ENCODE measurements around the gene VAC14.

Gene VAC14

DNA sequence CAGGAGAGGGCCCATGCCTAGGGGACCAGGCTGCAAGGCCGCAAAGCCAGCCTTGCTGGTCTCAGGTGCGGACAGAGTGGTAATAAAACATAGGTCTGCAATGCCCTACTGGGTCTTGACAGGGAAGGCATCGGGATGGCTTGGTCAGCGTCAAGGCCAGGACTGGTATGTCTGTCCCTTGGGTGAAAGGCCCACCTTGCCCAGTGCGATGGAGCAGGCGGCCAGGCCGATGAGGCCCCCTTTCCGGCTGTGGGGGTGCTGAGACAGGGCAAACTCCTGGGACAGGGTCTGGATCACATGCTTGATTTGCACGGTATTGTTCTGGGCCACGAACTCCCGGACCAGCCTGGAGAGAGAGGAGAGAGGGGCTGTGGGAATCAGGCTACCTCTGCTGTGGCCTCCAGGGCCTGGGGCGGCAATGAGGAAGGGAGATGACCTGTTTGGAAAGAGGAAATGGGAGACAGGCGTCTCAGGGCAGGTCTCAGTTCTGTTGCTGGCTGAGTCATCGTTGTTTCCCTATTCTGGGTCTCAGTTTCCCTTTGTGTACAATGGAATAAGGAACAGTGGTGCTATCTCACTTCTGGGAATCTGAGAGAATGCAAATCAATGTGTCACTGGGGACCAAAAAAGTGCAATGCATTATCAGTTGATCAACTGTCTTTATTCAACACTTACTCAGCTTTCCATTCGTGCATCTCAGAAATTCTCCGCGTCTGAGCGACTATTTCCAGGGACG is 14.8 kb downstream of the VAC14 start:
- no peak for DNase-seq (ENCODE audit: low read depth in 2 of 2)

DNA sequence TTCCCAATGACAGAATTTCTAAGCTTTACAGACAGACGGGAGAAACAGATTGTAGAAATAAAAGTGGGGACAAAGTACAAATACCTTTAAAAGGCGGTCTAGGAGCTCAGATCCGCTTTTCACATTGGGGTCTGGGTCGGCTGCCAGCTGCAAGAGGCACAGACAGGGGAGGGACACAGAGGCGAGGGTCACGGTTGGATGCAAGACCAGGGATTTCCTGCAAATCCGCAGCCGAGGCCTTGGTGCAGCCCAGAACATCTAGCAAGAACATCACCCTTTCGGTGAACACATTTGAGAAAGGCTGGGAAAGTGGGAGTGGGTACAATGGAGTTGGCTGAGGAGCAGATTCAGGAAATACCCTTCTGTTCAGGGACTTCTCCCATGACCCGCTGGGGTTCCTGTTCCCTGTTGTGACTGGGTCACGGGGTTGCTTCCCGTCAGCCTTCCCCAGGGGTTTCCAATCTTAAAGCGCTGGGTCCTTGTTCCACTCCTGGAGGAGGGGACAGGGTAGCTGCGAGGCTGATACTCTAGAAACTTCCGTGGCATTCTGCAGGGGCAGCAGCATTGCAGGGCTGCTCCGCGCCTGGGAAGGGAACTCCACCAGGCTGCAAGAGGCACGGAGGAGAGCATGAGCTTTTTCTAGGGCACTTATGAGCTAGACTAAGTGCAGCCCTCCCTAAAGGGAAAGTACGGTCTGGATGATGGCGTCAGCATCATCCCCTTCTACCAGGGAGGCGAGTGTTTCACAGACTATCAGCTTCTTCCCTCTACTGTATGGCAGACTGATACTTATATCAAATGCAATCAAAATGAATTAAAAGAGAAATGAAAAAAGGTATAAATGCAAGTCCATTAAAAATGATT is 16.0 kb downstream of the VAC14 start:
- DNase-seq (ENCODE audit: low read depth in 2 of 2): no peak

DNA sequence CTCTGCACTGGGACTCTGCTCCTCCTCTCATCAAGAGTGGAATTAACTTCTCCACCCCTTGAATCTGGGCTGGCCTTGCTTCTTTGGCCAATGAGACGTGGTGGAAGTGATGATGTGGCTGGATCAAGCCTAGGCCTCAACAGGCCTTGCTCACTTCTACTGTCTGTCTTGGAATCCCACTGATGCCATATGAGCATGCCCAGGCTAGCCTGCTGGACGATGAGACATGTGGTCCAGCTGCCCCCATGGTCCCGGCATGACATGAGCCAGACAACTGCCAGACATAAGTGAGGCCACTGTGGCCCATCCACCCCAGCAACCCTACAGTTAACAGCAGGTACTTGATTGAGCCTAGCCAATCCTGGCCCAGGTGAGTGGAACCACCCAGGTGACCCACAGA is 18.7 kb downstream of the VAC14 start:
- DNase-seq (ENCODE audit: low read depth in 2 of 2): no peak

DNA sequence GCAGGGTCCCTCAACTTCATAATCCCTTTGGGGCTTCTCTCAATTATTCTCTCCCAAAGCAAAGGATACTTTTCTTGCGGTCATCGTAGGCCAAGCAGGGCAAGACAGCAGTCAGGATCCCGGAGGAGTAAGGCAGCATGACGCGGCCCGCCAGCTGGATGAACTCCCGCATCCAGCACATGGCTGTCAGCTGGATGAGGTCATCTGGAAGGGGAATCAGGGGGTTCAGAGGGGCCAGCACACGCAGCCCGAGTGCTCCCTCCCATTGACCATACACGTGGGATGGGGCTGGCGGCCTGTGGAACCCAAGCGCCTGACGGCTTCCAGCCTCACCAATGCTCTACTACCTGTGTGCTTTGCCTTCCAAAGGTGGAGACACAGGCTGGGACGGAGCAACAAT is 19.2 kb downstream of the VAC14 start:
- no peak for DNase-seq (ENCODE audit: low read depth in 2 of 2)

DNA sequence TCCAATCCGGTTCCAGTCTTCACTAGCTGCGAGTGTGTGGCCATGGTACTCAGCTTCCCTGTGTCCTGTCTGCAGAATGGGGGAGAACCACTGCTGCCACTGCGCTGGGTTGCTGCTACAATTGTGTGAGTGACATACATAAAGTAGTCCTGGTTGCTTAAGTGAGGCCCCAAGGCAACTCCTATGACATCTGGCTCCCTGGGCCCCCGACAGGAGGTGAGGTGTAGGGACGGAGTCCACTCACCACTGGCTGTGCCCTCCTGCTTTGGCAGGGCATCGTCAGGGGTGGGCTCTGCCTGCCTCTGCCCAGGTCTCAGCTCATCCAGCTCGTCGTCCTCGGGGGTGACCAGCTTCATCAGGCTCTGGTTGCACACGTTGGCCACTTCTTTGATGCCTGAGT is 20.4 kb downstream of the VAC14 start:
- DNase-seq (ENCODE audit: low read depth in 2 of 2): no peak

DNA sequence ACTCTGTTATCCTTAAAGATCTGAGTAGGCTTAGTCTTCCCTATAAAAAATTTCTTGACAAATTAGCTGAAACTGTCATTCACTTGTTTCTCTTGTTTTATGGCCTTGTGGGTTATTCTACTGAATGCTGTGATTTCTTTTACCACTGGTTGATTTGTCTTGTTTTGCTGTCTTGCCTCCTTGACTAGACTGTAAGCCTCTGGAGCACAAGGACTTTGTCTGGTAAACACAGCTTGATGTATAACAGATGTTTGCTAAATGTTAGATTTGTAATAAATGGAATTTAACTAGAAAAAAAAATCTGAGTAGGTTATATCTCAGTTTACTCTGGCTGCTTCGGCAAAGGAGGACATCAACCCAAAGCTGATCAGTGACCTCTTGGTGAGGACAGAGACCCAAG is 21.6 kb downstream of the VAC14 start:
- no peak for DNase-seq (ENCODE audit: low read depth in 2 of 2)

DNA sequence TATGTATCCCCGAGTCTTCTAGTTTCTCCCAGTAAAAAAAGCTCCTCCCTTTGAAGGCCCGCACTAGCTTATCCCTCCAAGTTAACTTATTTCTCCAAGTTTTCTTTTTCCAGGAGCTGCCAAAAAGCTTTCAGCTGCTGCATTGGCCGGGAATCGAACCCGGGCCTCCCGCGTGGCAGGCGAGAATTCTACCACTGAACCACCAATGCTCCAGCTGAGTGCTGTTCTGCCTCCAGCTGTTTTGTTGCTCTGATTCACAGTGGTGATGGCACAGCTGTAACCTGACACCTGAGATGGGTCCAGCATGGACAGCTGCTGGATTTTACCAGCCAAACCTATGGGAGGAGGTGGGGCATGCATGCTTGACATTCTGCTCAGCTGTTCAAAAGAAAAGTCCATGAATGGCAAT is 22.1 kb downstream of the VAC14 start:
- no peak for DNase-seq (ENCODE audit: low read depth in 2 of 2)

DNA sequence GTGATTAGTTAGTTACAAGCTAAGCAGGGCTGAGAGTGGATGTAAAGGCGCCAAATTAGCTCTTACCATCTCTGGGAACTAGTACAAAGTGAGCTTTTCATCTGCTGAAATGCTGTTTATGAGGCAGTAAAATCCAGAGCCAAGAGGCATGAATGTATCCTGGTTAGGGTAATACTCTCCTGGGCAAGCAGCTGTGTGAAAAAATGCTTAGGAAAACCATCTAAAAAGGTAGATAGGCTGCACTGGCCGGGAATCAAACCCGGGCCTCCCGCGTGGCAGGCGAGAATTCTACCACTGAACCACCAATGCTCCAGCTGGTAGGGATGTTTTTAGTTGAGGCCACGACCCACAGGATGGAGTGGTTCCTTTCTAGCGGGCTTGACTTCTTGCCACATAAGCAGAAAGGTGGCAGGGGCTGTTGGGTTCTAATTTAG is 23.0 kb downstream of the VAC14 start:
- no peak for DNase-seq (ENCODE audit: low read depth in 2 of 2)

DNA sequence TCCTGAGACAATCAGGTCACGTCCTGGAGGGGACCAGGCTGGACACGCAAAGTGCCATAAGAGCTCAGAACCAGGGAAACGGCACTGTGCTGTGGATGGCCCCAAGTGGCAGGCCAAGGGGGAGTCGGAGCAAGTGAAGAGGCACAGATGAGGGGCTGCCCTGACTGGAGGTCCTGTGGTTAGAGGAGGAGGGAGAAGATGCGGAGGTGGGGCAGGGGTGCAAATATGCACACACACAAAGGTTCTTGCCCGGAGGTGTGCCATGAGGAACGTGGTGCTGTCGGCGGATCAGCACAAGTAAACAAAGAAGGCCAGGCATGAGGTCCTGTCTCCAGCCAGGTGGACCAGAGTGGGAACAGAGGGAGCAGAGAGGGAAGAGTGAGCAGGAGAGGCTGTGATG is 23.5 kb downstream of the VAC14 start:
- DNase-seq (ENCODE audit: low read depth in 2 of 2): no peak

DNA sequence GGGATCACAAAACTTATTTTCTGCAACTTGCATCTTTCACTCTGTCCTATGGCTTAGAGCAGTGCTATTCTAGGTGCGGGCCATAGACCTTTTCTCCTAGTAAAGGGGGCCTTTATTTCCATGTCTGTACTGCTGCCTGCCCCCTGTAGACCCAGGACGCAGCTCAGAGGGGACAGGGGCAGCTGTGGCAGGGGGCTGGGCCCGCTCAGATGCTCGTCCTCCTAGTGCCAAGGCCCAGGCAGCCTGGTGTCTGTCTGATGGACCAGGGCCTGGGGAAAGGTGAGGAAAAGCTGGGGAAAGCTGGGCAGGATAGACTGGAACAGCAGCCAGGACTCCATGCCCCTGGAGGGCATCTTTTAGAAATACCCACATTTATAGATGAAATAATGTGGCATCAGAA is 25.6 kb downstream of the VAC14 start:
- no peak for DNase-seq (ENCODE audit: low read depth in 2 of 2)

DNA sequence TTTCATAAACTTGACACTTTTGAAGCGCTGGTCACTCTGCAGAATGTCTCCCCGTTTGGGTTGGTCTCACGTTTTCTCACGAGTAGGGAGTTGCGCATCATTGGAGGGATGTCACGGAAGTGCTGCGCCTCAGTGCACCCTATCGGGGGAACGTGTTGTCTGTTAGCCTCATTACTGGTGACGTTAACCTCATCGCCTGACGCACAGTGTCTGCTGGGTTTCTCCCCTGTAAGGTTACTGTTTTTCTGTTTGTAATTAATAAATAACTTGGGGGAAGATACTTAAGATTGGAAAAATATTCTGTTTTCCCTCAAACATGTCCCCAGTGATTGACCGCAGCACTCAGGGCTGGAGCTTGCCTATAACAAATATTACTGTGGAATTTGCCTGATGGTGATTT is 26.7 kb downstream of the VAC14 start:
- DNase-seq (ENCODE audit: low read depth in 2 of 2): no peak

DNA sequence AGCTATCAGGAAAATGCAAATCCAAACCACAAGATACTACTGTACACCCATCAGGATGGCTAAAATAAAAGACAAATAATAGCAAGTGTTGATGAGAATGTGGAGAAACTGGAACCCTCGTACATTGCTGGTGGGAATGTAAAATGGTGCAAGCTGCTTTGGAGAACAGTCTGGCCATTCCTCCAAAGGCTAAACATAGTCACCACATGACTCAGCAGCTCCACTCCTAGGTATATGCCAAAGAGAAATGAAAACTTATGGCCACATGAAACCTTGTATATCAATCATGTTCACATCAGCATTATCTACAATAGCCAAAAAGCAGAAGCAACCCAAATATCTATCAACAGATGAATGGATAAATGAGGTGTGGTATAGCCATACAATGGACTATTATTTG is 28.5 kb downstream of the VAC14 start:
- no peak for DNase-seq (ENCODE audit: low read depth in 2 of 2)

DNA sequence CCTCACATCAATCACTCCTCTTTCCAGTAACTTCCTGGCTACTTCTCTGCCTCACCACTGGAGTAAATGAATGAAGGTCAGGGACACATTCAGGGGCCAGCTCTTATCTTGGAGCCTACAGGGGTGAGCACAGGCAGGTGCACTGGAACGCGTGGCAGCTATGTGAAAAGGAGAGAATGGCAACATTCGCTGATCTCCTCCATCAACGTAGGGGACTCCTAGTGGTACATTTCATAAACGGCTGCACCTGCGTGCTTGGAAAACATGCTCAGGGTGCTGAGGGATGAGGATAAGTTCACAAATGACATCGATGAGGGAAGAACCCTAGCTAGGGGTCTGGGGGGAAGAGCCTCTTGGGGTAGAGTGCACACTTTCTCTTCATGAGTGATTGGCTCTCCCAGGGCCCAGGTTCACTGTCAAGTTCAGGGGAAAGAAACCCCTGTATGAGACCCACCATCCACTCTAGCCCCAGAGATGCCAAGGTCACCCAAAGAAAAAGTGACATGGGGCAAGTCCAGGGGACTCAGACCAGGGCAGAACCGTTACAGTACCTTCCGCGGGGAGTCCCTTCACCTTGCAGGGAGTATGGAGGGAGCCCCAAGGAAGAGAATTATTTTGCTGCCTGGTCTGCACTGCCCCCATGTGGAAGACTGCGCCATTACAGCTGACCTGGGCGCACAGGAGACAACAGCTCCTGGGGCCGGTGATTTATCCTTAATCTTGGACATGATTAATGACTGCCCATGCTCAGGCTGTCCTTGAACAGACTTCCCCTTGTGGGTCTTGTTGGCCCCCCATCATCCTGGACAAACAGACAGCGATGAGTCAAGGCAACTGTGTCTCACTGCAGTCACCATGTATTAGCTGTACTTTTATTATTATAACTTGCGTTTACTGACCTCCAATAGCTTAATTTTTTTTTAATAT is 30.1 kb downstream of the VAC14 start:
- DNase-seq (ENCODE audit: low read depth in 2 of 2): peak; percentile 37 to 47

DNA sequence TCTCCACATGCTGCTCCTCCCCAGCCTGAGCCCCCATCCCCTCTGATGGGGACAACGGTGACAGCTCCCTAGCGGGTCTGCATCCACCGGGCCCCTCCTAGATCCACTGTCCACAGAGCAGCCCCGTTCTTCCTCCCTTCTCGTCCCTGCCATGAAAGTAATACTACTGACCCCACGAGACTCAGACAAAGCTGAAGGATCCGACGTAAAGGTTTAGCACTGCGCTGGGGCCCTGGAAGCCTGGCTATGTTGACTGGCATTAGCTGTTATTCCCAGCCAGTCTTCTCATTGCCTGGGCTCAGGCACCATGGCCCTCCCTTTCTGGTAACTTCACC is 30.7 kb downstream of the VAC14 start:
- no peak for DNase-seq (ENCODE audit: low read depth in 2 of 2)

DNA sequence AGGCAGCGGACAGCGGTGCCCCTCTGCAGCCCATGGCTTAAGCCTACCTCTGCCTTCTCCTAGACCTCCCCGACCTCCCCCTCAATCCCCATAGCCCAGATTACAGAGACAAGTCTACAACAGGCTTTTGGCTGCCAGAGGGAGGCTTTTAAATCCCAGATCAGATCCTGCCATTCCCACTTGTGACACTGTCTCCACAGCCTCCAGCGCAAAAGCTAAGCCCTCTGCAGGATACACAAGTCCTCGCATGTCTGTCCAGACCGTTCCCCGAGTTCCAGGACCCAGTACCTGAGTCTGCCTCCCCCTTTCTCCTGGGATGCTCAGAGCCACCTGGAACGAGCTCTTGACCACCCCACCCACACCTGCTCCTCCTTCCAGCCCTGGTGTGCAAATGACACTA is 31.2 kb downstream of the VAC14 start:
- DNase-seq (ENCODE audit: low read depth in 2 of 2): no peak

DNA sequence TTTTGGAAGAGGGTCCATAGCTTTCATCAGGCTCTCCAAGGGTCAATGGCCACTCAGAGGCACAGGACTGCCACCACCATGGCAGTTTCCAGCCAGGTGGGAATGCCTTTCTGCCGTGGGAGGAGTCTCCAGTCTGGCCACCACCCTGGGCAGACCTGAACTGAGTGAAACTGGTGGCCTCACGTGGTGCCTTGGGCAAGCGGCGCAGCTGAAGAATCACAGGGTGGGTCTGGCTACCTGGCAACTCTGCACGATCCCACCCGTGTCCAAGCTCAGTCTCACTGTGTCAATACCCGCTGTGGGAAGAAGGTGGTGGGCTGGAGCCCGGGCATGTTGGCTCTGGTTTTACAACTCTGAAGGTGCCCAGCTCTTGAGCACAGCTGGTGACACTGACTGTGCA is 31.8 kb downstream of the VAC14 start:
- no peak for DNase-seq (ENCODE audit: low read depth in 2 of 2)

DNA sequence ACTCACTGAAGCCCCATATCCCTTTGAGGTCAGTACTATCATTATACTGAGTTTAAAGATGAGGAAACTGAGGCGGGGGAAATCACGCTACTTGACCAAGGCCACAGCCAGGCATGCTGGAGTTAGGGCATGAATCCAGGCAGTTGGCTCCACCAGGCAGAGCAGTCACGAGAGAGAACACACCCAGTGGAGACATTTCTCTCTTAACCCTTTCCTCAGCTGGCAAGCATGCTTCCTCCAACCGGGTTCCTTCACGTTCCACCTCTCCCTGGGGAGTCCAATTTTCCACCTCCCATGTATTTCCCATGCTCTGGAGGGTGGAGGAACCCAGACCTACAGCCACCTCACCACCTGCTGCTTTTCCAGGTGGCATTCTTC is 32.8 kb downstream of the VAC14 start:
- DNase-seq (ENCODE audit: low read depth in 2 of 2): no peak

DNA sequence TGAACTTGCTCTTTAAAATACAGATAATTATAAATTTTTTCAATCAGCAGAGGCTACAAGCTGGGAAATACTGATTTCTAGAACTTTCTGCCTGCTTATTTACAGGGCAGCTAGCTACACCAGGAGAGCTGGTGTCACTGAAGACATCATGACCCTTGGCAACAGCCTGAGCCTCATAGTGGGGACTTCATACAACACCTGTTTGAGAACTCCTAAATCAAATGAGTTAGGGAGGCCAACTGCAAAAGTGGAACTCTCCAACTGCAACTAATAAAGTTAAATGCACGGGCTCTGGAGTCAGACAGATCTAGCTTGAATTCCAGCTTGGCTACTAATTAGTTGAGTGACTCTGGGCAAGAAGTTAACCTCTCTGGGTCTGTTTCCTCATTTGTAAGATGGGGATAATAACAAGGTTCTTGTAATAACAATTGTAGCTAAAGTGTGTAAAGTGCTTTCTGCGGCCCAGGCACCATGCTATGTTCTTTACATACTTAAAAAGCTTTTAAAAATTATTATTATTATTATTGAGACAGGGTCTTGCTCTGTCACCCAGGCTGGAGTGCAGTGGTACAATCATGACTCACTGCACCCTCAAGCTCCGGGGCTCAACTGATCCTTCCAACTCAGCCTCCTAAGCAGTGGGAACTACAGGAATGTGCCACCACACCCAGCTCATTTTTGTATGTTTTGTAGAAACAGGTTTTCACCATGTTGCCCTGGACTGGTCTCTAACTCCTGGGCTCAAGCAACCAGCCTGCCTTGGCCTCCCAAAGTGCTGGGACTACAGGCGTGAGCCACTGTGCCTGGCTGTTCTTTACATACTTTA is 33.4 kb downstream of the VAC14 start:
- no peak for DNase-seq (ENCODE audit: low read depth in 2 of 2)

DNA sequence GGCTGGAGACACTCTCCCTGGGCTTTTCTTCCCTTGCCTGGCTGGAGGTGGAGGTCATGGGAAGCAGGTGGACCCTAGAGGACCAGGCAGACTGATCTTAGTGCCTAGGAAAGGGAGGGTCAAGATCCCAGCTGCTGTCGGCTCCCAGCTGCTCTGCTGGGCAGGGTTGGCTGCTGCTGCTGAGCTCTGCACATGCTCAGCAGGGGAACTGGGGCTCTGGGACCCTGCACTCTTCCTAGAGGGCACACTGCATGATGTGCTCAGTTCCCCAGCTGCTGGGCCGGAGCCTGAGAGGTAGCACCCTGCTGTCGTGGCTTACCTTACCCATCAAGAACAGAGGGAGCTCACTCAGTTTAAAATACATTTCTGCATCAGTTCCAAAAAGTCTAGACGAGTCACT is 34.3 kb downstream of the VAC14 start:
- DNase-seq (ENCODE audit: low read depth in 2 of 2): no peak

DNA sequence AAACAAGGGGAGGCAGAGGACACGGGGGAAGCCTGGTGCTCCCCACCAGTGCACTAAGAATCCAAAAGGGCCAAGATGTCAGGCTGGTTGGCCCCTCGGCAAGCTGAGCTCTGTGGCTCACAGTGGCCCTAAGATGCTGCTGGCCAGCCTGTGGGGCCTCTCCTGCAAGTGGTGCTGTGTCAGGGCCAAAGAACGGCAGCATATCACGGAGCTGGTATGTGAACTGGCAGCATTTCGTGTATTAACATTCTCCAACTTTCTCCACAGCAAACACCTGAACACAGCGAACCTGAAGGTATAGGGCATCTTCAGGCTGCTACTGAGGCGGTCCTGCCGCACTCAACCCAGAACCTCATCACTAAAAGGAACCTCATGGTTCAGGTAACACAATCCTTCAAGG is 34.8 kb downstream of the VAC14 start:
- DNase-seq (ENCODE audit: low read depth in 2 of 2): no peak

DNA sequence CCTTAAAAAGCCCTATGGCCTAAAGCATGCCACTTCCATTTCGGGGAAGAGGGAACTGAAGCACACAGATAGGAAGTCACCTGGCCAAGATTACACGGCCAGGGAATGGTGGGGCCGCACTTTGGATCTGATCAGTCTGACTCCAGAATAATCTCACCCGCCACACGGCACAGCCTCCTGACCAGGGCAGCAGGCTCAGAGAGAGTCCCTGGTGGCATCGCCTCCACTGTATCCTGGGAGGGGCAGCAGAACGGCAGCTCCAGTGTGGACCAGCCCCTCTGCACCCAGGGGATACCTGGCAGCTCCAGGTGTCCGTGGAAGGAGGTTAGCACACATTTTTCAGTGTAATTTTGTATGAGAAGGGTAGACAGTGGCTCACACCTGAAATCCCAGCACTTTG is 35.5 kb downstream of the VAC14 start:
- no peak for DNase-seq (ENCODE audit: low read depth in 2 of 2)

DNA sequence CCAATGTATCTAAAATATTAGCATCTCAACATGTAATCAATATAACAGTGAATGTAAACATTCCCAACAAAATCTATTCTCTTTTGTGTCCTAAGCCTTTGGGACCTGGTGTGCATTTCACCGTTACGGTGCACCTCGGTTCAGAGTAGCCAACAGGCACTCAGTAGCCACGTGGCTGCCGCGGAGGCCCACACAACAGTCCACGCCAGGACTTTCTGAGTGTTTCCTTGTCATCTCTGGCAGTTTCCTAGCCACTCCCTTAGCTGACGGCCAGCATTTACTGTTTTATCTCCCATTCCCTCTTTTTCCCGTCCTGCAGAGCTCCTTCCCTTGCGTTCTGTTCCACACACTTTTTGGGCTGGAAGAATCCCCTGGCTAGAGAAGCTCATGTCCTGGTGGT is 36.3 kb downstream of the VAC14 start:
- no peak for DNase-seq (ENCODE audit: low read depth in 2 of 2)

Measured in activated CD4-positive, alpha-beta T cell treated with anti-CD3 and anti-CD28 coated beads for 24 hours (primary cell).